CD1c-positive myeloid dendritic cell (primary cell): Measurements from ENCODE around the gene SIX5.
A peak's percentile ranks its signal among the peaks of the same experiment; 100 is the strongest.
"Not testable (repeated sequence)": the region's sequence is repeated elsewhere in the genome, so short reads cannot be mapped to it uniquely, and the experiment has no call there.

Source experiments
- DNase-seq: peaks from one replicate; pipeline ENCODE4 v3.0.0-alpha.2; 2016; ENCODE audit errors: extremely low spot score

SIX5 gene

GRCh38 chr19:45768984-45769782 is at the start of gene SIX5:
SIX5 (minus strand) TSS chr19:45769252; CDS start chr19:45768844, 408 bp downstream.
- peak; percentile 96 for DNase-seq

GRCh38 chr19:45817725-45818301 is 48.8 kb upstream of the SIX5 start:
- no peak for DNase-seq

- DNase-seq: peak; percentile 97
These were observed 48.1 kb upstream of the SIX5 start for GRCh38 chr19:45817010-45817724.

GRCh38 chr19:45816236-45817009 is 47.4 kb upstream of the SIX5 start:
- DNase-seq: no peak

- no peak for DNase-seq
These were observed 46.6 kb upstream of the SIX5 start for GRCh38 chr19:45815481-45816216.

- DNase-seq: no peak
These were observed 45.9 kb upstream of the SIX5 start, which contains the start of gene RSPH6A for GRCh38 chr19:45814851-45815480. RSPH6A (minus strand) TSS chr19:45815308; CDS start chr19:45815176, 132 bp downstream.

GRCh38 chr19:45814166-45814780 is 45.2 kb upstream of the SIX5 start:
- DNase-seq: no peak

GRCh38 chr19:45812297-45812696 is 43.2 kb upstream of the SIX5 start:
- DNase-seq: no peak

GRCh38 chr19:45809643-45810159 is 40.6 kb upstream of the SIX5 start:
- DNase-seq: peak; percentile 6

- no peak for DNase-seq
These were observed 36.7 kb upstream of the SIX5 start for GRCh38 chr19:45805719-45806118.

- DNase-seq: no peak
These were observed 35.8 kb upstream of the SIX5 start for GRCh38 chr19:45804959-45805230.

GRCh38 chr19:45804140-45804958 is 35.3 kb upstream of the SIX5 start:
- DNase-seq: no peak

- no peak for DNase-seq
These were observed 32.6 kb upstream of the SIX5 start for GRCh38 chr19:45801603-45802175.

- peak; percentile 33 for DNase-seq
These were observed 31.1 kb upstream of the SIX5 start for GRCh38 chr19:45800070-45800553.

- DNase-seq: not testable (repeated sequence)
These were observed 30.5 kb upstream of the SIX5 start for GRCh38 chr19:45799541-45799940.

GRCh38 chr19:45798995-45799517 is 30.0 kb upstream of the SIX5 start:
- DNase-seq: peak; percentile 79

- DNase-seq: no peak
These were observed 25.6 kb upstream of the SIX5 start for GRCh38 chr19:45794627-45795026.

GRCh38 chr19:45793876-45794275 is 24.8 kb upstream of the SIX5 start:
- DNase-seq: peak; percentile 87

GRCh38 chr19:45793178-45793564 is 24.1 kb upstream of the SIX5 start:
- no peak for DNase-seq
